SK-N-SH (cell line): Measurements from ENCODE around the gene PPP1R1C.

ENCODE experiments used
- EP300 ChIP-seq, 2 experiments: IDR thresholded peaks; 2 replicates each; pipeline versions ENCODE4 v1.4.0 to v1.6.1; 2012; ENCODE audit warnings: borderline replicate concordance in 1 of 2, low read depth in 1 of 2, low read length in 1 of 2
- POLR2AphosphoS5 ChIP-seq: IDR thresholded peaks from 2 replicates; pipeline ENCODE4 v1.6.1; 2012; ENCODE audit warnings: low read depth, low read length
- TF ChIP-seq, protein P1 (sequence below): IDR thresholded peaks from 2 replicates; pipeline ENCODE4; 2012
- TF ChIP-seq, protein P2 (sequence below): fragments of 200-600 bp; sonication (generic); IDR thresholded peaks from 2 replicates; pipeline ENCODE4 v1.6.1; 2017; ENCODE audit warnings: antibody characterized with exemption, mild to moderate bottlenecking, moderate library complexity

DNA sequence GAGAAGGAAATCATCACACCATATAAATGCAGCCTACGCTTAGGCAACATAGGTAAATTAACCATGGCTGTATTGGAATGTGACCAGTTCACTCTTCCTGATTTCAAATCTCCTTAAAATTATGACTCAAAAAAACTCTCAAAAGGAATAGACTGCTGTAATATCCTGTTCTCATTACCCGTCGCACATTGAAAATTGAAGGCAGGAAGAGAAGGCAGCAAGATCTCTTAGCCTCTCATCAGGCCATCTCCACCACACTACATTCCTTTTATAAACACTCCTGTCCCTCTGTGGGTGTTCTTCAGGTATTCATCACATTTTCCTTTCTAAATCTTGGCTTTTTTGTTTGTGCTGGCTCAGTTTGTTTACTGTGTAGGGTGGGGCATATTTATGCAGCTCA lies 83.2 kb downstream of the PPP1R1C start:
- TF ChIP-seq, protein P1, sequence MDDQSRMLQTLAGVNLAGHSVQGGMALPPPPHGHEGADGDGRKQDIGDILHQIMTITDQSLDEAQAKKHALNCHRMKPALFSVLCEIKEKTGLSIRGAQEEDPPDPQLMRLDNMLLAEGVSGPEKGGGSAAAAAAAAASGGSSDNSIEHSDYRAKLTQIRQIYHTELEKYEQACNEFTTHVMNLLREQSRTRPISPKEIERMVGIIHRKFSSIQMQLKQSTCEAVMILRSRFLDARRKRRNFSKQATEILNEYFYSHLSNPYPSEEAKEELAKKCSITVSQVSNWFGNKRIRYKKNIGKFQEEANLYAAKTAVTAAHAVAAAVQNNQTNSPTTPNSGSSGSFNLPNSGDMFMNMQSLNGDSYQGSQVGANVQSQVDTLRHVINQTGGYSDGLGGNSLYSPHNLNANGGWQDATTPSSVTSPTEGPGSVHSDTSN = no peak
- TF ChIP-seq POLR2AphosphoS5 = no peak
- TF ChIP-seq, protein P2, sequence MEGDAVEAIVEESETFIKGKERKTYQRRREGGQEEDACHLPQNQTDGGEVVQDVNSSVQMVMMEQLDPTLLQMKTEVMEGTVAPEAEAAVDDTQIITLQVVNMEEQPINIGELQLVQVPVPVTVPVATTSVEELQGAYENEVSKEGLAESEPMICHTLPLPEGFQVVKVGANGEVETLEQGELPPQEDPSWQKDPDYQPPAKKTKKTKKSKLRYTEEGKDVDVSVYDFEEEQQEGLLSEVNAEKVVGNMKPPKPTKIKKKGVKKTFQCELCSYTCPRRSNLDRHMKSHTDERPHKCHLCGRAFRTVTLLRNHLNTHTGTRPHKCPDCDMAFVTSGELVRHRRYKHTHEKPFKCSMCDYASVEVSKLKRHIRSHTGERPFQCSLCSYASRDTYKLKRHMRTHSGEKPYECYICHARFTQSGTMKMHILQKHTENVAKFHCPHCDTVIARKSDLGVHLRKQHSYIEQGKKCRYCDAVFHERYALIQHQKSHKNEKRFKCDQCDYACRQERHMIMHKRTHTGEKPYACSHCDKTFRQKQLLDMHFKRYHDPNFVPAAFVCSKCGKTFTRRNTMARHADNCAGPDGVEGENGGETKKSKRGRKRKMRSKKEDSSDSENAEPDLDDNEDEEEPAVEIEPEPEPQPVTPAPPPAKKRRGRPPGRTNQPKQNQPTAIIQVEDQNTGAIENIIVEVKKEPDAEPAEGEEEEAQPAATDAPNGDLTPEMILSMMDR = no peak
- TF ChIP-seq EP300 (IDR thresholded peaks at IDR 0.05; ENCODE audit: borderline replicate concordance in 1 of 2, low read depth in 1 of 2, low read length in 1 of 2) = no peak
